Thyroid gland (tissue), 4 donors: Measurements from ENCODE around the gene PPP2R2C. TPM values are rescaled to one million over a fixed set of nuclear protein-coding genes. Genes with fewer than 3 reads are reported as not detected.

Experiments
- DNase-seq, 2 donors: peaks; one replicate each; pipeline ENCODE4 v3.0.0-alpha.2; 2019
- H3K27ac ChIP-seq, 3 donors: fragments of 200-600 bp; sonication (generic); 1 replicate in 2 of 3; 2 replicates in 1 of 3; pipeline ENCODE4 v1.5.1; 2016 to 2019; ENCODE audit warnings: mild to moderate bottlenecking in 1 of 3, moderate library complexity in 1 of 3
- H3K27me3 ChIP-seq: fragments of 200-600 bp; sonication (generic); one replicate; pipeline ENCODE4 v1.5.1; 2019
- H3K36me3 ChIP-seq, 2 donors: fragments of 200-600 bp; sonication (generic); one replicate each; pipeline ENCODE4 v1.5.1; 2016 to 2019
- H3K4me1 ChIP-seq, 2 donors: fragments of 200-600 bp; sonication (generic); one replicate each; pipeline ENCODE4 v1.5.1; 2017 to 2019
- H3K4me3 ChIP-seq, 3 donors: fragments of 200-600 bp; sonication (generic); replicated peaks in 1 of 3; 1 replicate in 2 of 3; 2 replicates in 1 of 3; pipeline ENCODE4 v1.5.1; 2016; ENCODE audit warnings: mild to moderate bottlenecking in 1 of 3
- H3K9me3 ChIP-seq: fragments of 200-600 bp; sonication (generic); one replicate; pipeline ENCODE4 v1.5.1; 2017
- POLR2A ChIP-seq, 2 donors: fragments of 450-650 bp; IDR thresholded peaks; one replicate each; pipeline ENCODE4 v1.6.1; 2017; ENCODE audit warnings: antibody characterized with exemption in 2 of 2, mild to moderate bottlenecking in 2 of 2, moderate library complexity in 1 of 2
- WGBS, 2 donors: methylation state at CpG; one replicate each; pipeline ENCODE4 v1.1.5; 2017; 5-methylcytosine and 5-hydroxymethylcytosine counted together
- intact Hi-C: fragments of 100-400 bp; cut with DNase I; formaldehyde crosslinking; loops from one replicate; pipeline ENCODE4 v1.15.1; 2023
- total RNA-seq, 4 donors: library from RNA; depleted of rRNA; stranded (reverse); fragments of >200 nt; gene quantifications; one replicate each; pipeline ENCODE4 v1.2.3, GENCODE V29; 2016
- TF ChIP-seq, protein P1 (sequence below), 6 experiments: fragments of 200-600 bp in 3 of 6; fragments of 450-650 bp in 3 of 6; sonication (generic) in 3 of 6; IDR thresholded peaks; one replicate each; pipeline ENCODE4 v1.5.1; 2016 to 2019; ENCODE audit warnings: antibody characterized with exemption in 6 of 6, mild to moderate bottlenecking in 2 of 6, inconsistent platforms in 1 of 6, moderate library complexity in 1 of 6

PPP2R2C gene
- total RNA-seq, 4 donors from 2014 or later = 0.15 to 1.5 (median 0.33) TPM; not detected in 1

- Histone ChIP-seq H3K36me3 (no peaks in the 10 kb centered on the region), H3K27me3 (no peaks in the 10 kb centered on the region), H3K4me3 (no peak overlapping the region), H3K9me3 (no peaks in the 10 kb centered on the region), H3K4me1 (peaks cover 0 to 7% of the 10 kb centered on the region in 2 donors), H3K27ac (no peak overlapping the region)
- TF ChIP-seq, protein P1, sequence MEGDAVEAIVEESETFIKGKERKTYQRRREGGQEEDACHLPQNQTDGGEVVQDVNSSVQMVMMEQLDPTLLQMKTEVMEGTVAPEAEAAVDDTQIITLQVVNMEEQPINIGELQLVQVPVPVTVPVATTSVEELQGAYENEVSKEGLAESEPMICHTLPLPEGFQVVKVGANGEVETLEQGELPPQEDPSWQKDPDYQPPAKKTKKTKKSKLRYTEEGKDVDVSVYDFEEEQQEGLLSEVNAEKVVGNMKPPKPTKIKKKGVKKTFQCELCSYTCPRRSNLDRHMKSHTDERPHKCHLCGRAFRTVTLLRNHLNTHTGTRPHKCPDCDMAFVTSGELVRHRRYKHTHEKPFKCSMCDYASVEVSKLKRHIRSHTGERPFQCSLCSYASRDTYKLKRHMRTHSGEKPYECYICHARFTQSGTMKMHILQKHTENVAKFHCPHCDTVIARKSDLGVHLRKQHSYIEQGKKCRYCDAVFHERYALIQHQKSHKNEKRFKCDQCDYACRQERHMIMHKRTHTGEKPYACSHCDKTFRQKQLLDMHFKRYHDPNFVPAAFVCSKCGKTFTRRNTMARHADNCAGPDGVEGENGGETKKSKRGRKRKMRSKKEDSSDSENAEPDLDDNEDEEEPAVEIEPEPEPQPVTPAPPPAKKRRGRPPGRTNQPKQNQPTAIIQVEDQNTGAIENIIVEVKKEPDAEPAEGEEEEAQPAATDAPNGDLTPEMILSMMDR (IDR thresholded peaks at IDR 0.05) = no peak
- TF ChIP-seq POLR2A (IDR thresholded peaks at IDR 0.05) = no peak
- no peak for DNase-seq
- intact Hi-C loops = no loop called here
Measured at GRCh38 chr4:6491235-6491634, 18.8 kb upstream of the PPP2R2C start.

DNA sequence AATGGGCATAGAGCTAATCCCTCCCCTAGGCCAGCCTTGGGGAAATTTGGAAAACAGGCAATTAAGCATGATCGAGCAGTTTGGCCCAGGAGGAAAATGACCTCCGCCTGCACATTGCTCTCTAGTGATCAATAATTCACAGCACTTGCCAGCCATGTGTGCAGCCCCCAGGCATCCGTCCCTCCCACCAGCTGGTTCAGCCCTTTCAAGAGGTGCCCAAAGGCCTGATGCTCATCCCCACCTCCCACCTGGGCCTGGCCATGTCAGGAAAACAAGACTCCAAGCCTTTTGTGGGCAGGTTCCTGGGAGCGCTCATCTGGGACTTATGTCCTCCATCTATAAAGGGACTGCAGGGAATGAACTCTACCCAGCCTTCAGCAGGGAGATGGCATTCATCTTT lies 17.5 kb upstream of the PPP2R2C start:
- 67 to 70% methylated on average over 4 of the region's 4 CpGs for WGBS, 2 donors
- no peak for TF ChIP-seq POLR2A (IDR thresholded peaks at IDR 0.05)
- TF ChIP-seq, protein P1 (IDR thresholded peaks at IDR 0.05) = no peak
- Histone ChIP-seq H3K4me3 (no peak overlapping the region), H3K9me3 (no peaks in the 10 kb centered on the region), H3K36me3 (no peaks in the 10 kb centered on the region), H3K4me1 (peaks cover 0 to 7% of the 10 kb centered on the region in 2 donors), H3K27ac (no peak overlapping the region), H3K27me3 (no peaks in the 10 kb centered on the region)
- no peak for DNase-seq
- intact Hi-C loops = no loop called here

DNA sequence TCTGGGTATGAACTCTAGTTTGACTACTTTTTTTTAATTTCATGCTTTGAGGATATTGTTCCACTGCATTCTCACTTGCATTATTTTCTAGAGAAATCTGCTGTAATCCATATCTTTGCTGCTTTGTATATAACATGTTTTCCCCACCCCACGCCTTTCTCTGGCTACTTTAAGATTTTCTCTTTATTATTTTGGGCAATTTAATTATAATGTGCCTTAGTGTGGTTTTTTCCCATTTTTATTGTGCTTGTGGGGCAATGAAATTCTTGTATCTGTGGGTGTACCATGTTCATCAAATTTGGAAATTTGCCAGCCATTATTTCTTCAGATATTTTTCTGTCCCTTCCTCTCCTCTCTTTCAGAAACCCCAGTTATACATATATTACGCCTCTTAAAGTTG lies 15.1 kb upstream of the PPP2R2C start:
- 68% methylated on average over 2 of the region's 2 CpGs for WGBS, 2 donors
- Histone ChIP-seq H3K4me1 (no peaks in the 10 kb centered on the region), H3K9me3 (no peaks in the 10 kb centered on the region), H3K27me3 (no peaks in the 10 kb centered on the region), H3K36me3 (no peaks in the 10 kb centered on the region), H3K4me3 (no peak overlapping the region), H3K27ac (no peak overlapping the region)
- DNase-seq = no peak
- intact Hi-C loops = no loop called here
- TF ChIP-seq, protein P1 (IDR thresholded peaks at IDR 0.05) = no peak
- no peak for TF ChIP-seq POLR2A (IDR thresholded peaks at IDR 0.05)

DNA sequence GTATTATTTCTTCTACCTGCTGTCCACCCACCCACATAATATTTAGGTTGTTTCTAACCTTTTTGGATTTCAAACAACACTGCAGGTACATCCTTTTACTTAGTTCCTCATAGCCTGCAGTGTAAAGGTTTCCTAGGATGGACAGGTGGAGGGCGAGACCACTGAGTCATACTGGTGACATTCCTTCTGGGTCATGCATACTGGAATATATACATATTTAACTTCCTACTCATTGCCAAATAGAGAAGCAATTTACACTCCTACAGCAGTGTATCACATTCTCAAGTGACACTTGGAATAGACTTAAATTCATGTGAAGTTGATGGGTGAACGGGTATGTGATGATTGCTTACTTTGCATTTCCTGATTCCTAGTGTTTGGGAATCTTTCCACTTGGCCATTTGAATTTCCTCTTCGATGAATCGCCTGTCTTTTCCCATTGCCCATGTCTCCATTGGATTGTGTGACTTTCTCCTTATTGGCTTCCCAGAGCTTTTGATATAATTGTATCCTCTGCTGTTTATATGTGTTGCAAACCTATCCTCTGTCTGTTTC lies 8.2 kb upstream of the PPP2R2C start:
- Histone ChIP-seq H3K4me1 (no peaks in the 10 kb centered on the region), H3K9me3 (no peaks in the 10 kb centered on the region), H3K4me3 (no peak overlapping the region), H3K27ac (no peak overlapping the region), H3K27me3 (no peaks in the 10 kb centered on the region), H3K36me3 (no peaks in the 10 kb centered on the region)
- no peak for TF ChIP-seq POLR2A (IDR thresholded peaks at IDR 0.05)
- no peak for DNase-seq
- intact Hi-C loops = no loop called here
- 66 to 68% methylated on average over 4 of the region's 4 CpGs for WGBS, 2 donors

GRCh38 chr4:6478546-6479220 lies 6.3 kb upstream of the PPP2R2C start:
- no peak overlapping the region for H3K4me3 ChIP-seq
- no peak for DNase-seq
- no peak overlapping the region for H3K27ac ChIP-seq
- WGBS, 2 donors = 59 to 73% methylated on average over 9 to 14 of the region's 17 CpGs
- H3K27me3 ChIP-seq = no peaks in the 10 kb centered on the region
- TF ChIP-seq, protein P1 (IDR thresholded peaks at IDR 0.05) = no peak
- TF ChIP-seq POLR2A (IDR thresholded peaks at IDR 0.05) = no peak
- intact Hi-C loops = no loop called here
- H3K9me3 ChIP-seq = no peaks in the 10 kb centered on the region
- H3K4me1 ChIP-seq = no peaks in the 10 kb centered on the region
- no peaks in the 10 kb centered on the region for H3K36me3 ChIP-seq
